HG03469 (cell line): Measurements from ENCODE around the gene ZNF593.

Experiments
- ATAC-seq: cut with Tn5 transposase; IDR thresholded peaks from one replicate; pipeline ENCODE4 v1.9.1; 2021; ENCODE audit warnings: mild to moderate bottlenecking, moderate library complexity, moderate number of reproducible peaks; ENCODE audit not compliant: unreplicated experiment

The ZNF593 gene

DNA sequence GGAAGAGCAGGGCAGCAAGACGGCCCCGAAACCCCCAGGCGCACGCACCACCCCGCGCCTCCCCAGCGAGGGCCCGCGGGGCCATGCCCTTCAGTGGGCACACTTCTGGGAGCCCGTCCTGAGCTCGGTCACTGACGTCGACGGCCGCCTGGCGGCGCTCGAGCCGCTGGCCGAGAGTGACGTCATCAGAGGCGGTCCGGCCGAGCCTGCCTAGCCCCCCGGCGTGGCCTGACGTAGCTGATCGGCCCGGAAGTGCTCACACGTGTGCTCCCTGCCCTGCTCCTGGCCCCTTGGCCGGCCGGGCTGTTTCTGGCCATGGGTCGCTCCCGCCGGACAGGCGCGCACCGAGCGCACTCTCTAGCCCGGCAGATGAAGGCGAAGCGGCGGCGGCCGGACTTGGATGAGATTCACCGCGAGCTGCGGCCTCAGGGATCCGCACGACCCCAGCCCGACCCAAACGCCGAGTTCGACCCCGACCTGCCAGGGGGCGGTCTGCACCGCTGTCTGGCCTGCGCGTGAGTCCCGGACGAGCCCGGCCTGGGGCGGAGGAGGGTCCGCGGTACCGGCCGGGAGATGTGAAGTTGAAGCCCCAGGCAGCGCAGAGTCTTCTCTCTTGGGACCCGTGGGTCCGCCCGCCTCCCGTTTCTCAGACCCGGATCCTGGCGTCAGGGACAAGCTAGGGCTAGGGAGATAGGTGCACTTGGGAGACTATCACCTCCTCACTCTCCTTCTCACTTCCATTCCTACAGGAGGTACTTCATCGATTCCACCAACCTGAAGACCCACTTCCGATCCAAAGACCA lies at the start of gene ZNF593:
TSS of gene ZNF593 (plus strand) at position 240 of the 803 bp plus-strand sequence. CDS start at position 316, 76 bp downstream.
- peak; percentile 67 for ATAC-seq

DNA sequence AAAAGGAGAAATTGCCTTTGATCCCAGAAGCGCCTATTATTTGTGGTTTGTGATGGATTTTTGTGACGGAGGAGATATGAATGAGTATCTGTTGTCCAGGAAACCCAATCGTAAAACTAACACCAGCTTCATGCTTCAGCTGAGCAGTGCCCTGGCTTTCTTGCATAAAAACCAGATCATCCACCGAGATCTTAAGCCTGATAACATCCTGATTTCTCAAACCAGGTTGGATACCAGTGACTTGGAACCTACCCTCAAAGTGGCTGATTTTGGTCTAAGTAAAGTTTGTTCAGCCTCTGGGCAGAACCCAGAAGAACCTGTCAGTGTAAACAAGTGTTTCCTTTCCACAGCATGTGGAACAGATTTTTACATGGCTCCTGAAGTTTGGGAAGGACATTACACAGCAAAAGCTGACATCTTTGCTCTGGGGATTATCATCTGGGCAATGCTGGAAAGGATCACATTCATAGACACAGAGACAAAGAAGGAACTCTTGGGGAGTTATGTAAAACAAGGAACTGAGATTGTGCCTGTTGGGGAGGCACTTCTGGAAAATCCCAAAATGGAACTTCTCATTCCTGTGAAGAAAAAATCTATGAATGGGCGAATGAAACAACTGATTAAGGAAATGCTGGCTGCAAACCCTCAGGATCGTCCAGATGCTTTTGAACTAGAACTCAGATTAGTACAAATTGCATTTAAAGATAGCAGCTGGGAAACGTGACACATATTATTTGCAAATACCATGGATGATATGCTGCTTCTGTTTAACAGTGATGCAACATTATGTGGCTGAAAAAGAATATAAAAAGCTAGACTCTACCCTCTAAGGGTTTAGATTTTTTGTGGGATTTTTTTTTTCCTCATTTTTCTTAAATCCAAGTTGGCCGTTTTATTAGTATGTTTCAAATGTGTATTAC lies 47.6 kb upstream of the ZNF593 start:
- ATAC-seq, result no peak

DNA sequence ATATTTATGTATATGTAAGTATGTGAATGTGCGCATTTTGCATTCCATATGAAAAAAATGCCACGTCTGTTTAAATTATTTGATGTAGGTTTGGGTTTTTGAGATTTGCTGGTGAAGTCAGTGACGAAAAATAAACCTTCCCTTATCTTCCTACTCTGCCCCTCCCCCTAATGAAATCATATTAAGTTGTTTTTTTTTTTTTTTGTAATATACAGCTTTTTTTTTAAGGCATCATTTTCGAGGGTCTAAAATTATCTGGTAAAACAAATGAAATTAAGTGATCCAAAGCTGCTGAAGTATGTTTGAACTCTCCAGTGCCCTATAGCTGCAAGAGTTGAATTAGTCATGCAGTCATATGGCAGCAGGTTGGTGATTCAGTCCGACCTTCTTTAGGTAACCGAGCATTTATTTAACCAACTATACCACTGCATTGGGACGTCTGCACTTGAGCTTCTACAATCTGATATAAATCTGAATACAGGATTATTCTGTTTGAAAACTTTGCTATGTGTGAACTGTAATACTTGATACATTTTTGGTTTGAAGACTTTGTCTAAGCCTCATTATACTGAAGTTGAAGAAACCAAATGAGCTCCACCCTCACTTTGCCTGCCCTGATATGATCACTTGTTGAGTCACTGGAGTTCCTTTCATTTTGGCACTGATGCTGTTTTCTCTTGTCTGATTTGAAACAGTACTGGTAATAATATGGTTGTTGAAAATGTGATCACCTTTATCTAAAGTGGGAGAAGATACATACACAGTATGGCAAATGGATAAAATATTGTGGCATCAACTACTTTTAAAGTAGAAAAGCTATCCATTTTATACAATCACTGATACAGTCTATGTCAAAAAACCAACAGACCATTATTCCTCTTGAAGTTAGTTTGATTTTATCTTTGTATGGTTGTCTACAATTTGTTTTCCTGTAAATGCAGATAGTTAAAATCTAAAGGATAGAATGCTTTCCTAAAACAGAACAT lies 46.4 kb upstream of the ZNF593 start:
- ATAC-seq, result no peak

- no peak for ATAC-seq
These were observed 45.0 kb upstream of the ZNF593 start for GRCh38 chr1:26124418-26125331.

- no peak for ATAC-seq
These were observed 44.3 kb upstream of the ZNF593 start for GRCh38 chr1:26125382-26125781.

DNA sequence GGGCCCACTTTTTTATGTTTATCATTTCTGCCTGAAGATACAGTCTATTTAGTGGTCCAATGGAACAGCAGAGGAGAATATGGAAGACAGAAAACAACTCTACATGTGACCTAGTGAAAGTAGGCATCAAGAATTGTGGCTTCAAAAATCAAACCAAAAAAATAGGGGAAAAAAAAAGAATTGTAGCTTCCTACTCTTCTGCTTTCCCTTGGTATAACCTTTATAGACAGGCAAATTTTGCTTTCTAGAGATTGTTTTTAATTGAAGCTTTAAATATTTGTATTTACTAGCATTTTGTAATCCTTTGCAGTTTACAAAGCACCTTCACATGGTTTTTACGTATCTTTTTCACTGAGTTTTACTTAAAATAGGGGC lies 43.8 kb upstream of the ZNF593 start:
- no peak for ATAC-seq

GRCh38 chr1:26126321-26127084 lies 43.2 kb upstream of the ZNF593 start:
- ATAC-seq, result no peak

GRCh38 chr1:26127235-26128163 lies 42.2 kb upstream of the ZNF593 start:
- no peak for ATAC-seq

- no peak for ATAC-seq
These were observed 39.9 kb upstream of the ZNF593 start for GRCh38 chr1:26129778-26130177.

- no peak for ATAC-seq
These were observed 39.0 kb upstream of the ZNF593 start for GRCh38 chr1:26130695-26131094.

- ATAC-seq, result no peak
These were observed 37.4 kb upstream of the ZNF593 start for GRCh38 chr1:26132128-26132833.

GRCh38 chr1:26132834-26133167 lies 36.9 kb upstream of the ZNF593 start:
- no peak for ATAC-seq

DNA sequence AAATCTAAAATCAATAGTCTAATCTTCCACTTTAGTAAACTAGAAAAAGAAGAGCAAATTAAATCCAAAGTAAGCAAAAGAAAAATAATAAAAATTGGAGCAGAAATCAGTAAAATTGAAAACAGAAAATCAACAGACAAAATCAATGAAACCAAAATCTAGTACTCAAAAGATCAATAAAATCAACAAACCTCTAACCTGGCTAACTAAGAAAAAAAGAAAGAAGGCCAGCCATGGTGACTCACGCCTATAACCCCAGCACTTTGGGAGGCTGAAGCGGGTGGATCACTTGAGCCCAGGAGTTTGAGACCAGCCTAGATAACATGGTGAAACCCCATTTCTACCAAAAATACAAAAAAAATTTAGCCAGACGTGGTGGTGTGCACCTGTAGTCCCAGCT lies 35.2 kb upstream of the ZNF593 start:
- no peak for ATAC-seq

- no peak for ATAC-seq
These were observed 30.6 kb upstream of the ZNF593 start for GRCh38 chr1:26138974-26139558.

DNA sequence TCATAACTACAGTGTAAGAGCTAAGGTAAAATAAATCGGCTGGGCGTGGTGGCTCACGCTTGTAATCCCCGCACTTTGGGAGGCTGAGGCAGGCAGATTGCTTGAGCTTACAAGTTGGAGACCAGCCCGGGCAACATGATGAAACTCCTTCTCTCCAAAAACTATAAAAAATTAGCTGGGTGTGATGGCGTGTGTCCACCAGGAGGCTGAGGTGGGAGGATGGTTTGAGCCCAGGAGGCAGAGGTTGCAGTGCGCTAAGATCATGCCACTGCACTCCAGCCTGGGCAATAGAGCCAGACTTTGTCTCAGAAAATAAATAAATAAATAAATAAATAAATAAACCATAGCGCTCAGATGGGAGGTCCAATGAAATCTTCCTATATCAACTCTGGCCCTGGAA lies 27.5 kb upstream of the ZNF593 start:
- ATAC-seq, result no peak

DNA sequence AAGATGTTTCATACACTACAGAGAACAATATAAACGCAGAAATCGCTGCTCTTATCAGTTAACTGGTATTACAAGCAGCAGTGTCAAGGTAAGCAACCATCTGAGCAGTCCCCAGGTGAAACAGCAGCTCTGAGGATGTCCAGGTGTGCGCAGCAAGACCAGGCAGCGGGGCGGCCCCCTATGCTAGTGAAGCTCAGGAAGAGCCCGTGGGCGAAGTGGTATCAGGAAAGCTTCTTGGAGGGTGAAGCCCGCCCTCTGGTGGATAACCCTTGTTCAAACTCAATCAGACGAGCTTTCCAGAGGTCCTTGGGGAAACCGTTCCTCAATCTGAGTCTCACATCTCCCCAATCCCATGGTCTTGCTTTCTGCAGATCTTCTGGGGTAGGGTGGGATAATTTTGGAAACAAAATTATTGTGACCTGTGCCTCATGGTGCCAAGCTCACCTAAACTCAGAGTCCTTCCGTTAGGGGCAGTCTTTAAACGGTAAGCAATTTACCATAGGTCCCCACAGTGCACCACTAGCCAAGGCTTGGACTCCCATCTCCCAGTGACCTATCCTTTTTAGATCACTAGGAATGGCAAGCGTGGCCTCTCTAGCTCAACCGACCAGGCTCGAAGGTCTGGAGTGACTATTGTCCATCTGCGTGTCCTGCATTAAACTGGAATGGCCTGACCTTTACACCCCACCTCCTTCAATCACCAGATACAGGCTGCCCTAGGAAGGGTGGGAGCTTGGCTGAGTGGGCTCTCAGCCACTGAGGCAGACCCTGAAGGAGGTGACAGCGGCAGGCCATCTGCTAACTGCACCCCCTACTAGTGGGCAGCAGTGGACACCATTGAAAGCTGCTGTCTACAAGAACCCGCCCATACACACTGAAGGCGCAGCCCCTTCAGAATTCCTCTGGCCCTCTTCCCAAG lies 24.4 kb upstream of the ZNF593 start:
- no peak for ATAC-seq
